MCF 10A (cell line): ENCODE results near the gene NADK2. TPM values are rescaled to one million over a fixed set of nuclear protein-coding genes. Genes with fewer than 3 reads are reported as not detected.
"Not testable (repeated sequence)": the region's sequence is repeated elsewhere in the genome, so short reads cannot be mapped to it uniquely, and the experiment has no call there.

Experiments used
- Bru-seq: library from RNA; stranded (reverse); fragments of 400-500 nt; gene quantifications from one replicate; lab custom pipeline; 2021; lab: Mats Ljungman, UMichigan
- BruChase-seq, 2 experiments: library from RNA; stranded (reverse); fragments of 400-500 nt; gene quantifications; one replicate each; lab custom pipeline; 2021; lab: Mats Ljungman, UMichigan
- BruUV-seq: library from RNA; stranded (reverse); fragments of 400-500 nt; replicated peaks from 2 replicates; lab custom pipeline; 2021; lab: Mats Ljungman, UMichigan
- CTCF ChIA-PET: fragments of 300-600 bp; sonication (Branson Sonifier 250); formaldehyde crosslinking; extraction: SDS; loops from one replicate; lab custom pipeline; 2021; ENCODE audit warnings: antibody characterized with exemption, inconsistent platforms; lab: Yijun Ruan, JAX
- POLR2A ChIA-PET: fragments of 300-600, 350-650 bp; sonication (Branson Sonifier 250); formaldehyde crosslinking; extraction: SDS; loops from one replicate; lab custom pipeline; 2020; ENCODE audit warnings: antibody characterized with exemption, inconsistent platforms; lab: Yijun Ruan, JAX
- DNase-seq: peaks from one replicate; pipeline ENCODE4 v3.0.0-alpha.2; 2018; ENCODE audit not compliant: unreplicated experiment
- H3K27ac Mint-ChIP-seq: one replicate; pipeline ENCODE4 v1.8.0; 2022; ENCODE audit warnings: mild to moderate bottlenecking, low read depth, mixed read lengths; ENCODE audit not compliant: unreplicated experiment
- H3K27me3 Mint-ChIP-seq: one replicate; pipeline ENCODE4 v1.8.0; 2022; ENCODE audit warnings: mixed read lengths; ENCODE audit not compliant: insufficient read depth, unreplicated experiment
- H3K36me3 Mint-ChIP-seq: one replicate; pipeline ENCODE4 v1.8.0; 2022; ENCODE audit warnings: mild to moderate bottlenecking, moderate library complexity, mixed read lengths; ENCODE audit not compliant: insufficient read depth, unreplicated experiment
- H3K4me1 Mint-ChIP-seq: one replicate; pipeline ENCODE4 v1.8.0; 2022; ENCODE audit warnings: mixed read lengths; ENCODE audit not compliant: insufficient read depth, unreplicated experiment
- H3K4me3 Mint-ChIP-seq: one replicate; pipeline ENCODE4 v1.8.0; 2022; ENCODE audit warnings: mild to moderate bottlenecking, moderate library complexity, mixed read lengths; ENCODE audit not compliant: unreplicated experiment
- H3K9me3 Mint-ChIP-seq: one replicate; pipeline ENCODE4 v1.8.0; 2022; ENCODE audit warnings: mixed read lengths; ENCODE audit not compliant: unreplicated experiment
- intact Hi-C: fragments of 100-400 bp; cut with micrococcal nuclease; formaldehyde crosslinking; loops from 2 replicates; pipeline ENCODE4 v1.14.1; 2022
- long read RNA-seq: library from polyadenylated mRNA; stranded (forward); transcript quantifications from one replicate; pipeline ENCODE4 v2.0.0, GENCODE V29; 2022
- total RNA-seq: library from RNA; stranded (reverse); gene quantifications from 2 replicates; pipeline ENCODE4 v1.2.3, GENCODE V29; 2022
- TF ChIP-seq, protein P1 (sequence below): fragments of 200-600 bp; IDR thresholded peaks from one replicate; pipeline ENCODE4 v1.8.0; 2022; ENCODE audit warnings: antibody characterized with exemption, mild to moderate bottlenecking; ENCODE audit not compliant: unreplicated experiment

Gene NADK2, protein sequence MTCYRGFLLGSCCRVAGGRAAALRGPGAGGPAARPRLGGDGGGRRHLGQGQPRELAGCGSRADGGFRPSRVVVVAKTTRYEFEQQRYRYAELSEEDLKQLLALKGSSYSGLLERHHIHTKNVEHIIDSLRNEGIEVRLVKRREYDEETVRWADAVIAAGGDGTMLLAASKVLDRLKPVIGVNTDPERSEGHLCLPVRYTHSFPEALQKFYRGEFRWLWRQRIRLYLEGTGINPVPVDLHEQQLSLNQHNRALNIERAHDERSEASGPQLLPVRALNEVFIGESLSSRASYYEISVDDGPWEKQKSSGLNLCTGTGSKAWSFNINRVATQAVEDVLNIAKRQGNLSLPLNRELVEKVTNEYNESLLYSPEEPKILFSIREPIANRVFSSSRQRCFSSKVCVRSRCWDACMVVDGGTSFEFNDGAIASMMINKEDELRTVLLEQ
- 36.2 and 37.1 TPM in 2 replicates for total RNA-seq
- percentile 80 among the genes with signal in this experiment for Bru-seq, nascent RNA
- percentile 80 among the genes with signal in this experiment for BruChase-seq, experiment 1, labeled RNA remaining after a 6-hour chase
- BruChase-seq, experiment 2, labeled RNA remaining after a 2-hour chase, result percentile 79 among the genes with signal in this experiment
- long read RNA-seq, transcript NADK2-202 (12 exons, 2,243 nt), result major isoform, 48 of 58 reads
- long read RNA-seq, partial matches to known transcripts, result 1 of 58 reads
- long read RNA-seq, other reads (novel, unspliced or antisense), result 6 of 58 reads

DNA sequence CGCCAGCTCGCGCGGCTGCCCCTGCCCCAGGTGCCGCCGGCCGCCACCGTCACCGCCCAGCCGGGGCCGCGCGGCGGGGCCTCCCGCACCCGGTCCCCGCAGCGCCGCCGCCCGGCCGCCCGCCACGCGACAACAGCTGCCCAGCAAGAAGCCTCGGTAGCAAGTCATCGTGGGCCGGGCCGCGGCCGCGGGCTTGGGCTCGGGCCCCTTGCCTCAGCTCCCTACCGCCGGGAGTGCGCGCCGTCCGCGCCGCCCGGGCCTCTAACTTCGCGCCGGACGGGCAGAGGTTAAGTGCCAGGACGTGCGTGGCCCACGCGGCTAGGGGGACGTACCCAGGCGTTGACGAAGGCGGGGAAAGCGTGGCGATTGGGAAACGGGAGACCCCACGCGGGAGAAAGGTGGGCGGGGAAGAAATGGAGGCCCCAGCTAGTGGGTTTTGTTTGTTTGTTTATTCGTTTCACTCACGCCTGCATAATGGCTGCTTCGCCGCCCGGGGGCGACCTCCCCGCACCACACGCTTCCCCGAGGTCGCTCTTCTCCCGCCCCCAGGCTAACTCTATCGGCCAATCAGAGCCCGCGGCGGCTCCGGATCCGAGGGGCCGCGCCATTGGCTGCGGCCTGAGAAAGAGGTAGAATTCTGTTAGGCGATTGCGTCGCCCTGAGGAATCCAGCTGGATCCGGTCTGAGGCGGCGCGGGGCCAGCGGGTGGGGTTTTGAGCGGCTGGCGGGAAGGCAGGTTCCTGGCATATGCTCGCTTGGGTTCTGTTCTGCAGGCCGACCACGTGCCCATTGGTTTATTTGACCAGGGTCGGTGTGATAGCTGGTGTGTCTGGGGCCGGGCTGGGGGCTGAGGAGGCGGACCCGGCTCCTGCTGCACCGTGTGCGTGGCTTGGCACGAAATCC, at the start of gene NADK2:
Gene NADK2, minus strand, starts transcription at position 295 of the 903 bp plus-strand sequence. Its CDS starts 127 bp downstream, at position 168.
- peak within 1 kb of the TSS; percentile 98 for H3K27ac Mint-ChIP-seq
- no peaks in the 10 kb centered on the region for H3K27me3 Mint-ChIP-seq
- H3K4me3 Mint-ChIP-seq, result peak within 1 kb of the TSS; percentile 86
- intact Hi-C loops, result loop anchor here (1.0 to 5.0 kb wide), 2 partner anchors 63 to 65 kb away; no protein-coding TSS in a partner anchor
- ChIA-PET CTCF (interaction anchor here (0.6 to 2.7 kb wide), 20 partner anchors 10 to 702 kb away, joined by 3 to 17 read pairs (median 3); partner anchors contain the start of gene LMBRD2), POLR2A (interaction anchor here (0.6 to 2.9 kb wide), 27 partner anchors 9 to 1828 kb away, joined by 3 to 19 read pairs (median 4); partner anchors contain the start of genes LMBRD2, RANBP3L, SKP2 and SLC1A3)
- H3K36me3 Mint-ChIP-seq, result no peaks in the 10 kb centered on the region
- DNase-seq, result peak; percentile 97
- H3K9me3 Mint-ChIP-seq, result no peaks in the 10 kb centered on the region
- TF ChIP-seq, protein P1, sequence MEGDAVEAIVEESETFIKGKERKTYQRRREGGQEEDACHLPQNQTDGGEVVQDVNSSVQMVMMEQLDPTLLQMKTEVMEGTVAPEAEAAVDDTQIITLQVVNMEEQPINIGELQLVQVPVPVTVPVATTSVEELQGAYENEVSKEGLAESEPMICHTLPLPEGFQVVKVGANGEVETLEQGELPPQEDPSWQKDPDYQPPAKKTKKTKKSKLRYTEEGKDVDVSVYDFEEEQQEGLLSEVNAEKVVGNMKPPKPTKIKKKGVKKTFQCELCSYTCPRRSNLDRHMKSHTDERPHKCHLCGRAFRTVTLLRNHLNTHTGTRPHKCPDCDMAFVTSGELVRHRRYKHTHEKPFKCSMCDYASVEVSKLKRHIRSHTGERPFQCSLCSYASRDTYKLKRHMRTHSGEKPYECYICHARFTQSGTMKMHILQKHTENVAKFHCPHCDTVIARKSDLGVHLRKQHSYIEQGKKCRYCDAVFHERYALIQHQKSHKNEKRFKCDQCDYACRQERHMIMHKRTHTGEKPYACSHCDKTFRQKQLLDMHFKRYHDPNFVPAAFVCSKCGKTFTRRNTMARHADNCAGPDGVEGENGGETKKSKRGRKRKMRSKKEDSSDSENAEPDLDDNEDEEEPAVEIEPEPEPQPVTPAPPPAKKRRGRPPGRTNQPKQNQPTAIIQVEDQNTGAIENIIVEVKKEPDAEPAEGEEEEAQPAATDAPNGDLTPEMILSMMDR, result peak; percentile 55
- no TSS peak for BruUV-seq
- peaks cover 35% of the 10 kb centered on the region for H3K4me1 Mint-ChIP-seq

DNA sequence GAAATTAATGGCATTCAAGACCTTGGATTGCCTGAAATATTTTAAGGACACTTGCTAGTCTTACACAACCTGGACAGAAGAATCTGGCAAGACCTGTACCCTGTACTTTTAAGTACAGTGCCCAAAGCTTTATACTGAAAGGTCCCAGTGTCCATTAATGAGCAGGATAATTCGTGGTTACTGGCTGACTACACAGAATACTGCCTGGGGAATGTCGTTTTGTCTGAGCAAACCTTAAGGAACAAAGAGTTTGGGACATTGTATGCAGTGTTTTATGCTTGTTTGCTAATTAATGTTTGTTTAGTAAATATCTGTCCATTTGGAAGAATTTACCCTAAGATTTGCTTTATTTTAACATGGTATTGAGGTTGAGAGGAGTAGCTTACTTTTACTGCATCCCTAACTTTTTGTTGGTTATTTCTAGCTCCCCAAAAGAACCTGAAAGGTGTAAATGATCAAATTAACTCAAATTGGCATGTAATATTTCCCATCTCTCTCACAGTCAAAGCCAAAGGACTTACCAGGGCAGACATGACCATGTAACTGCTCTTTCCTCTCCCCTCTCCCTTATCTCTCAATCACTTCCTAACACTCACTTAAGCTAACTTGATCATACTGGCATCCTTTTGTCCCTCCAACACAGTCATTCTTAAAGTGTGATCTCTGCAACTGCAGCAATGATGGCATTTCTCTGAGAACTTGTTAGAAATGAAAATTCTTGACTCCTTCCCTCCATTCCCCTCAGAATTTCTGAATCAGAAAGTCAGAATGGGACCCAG, 44.3 kb upstream of the NADK2 start:
- ChIA-PET CTCF (interaction anchor here (1.4 to 1.8 kb wide), 2 partner anchors 20 to 21 kb away, joined by 5 to 6 read pairs; no protein-coding TSS in a partner anchor), POLR2A (no interaction called here)
- Mint-ChIP-seq H3K4me1 (no peaks in the 10 kb centered on the region), H3K27ac (no peak overlapping the region), H3K9me3 (no peaks in the 10 kb centered on the region), H3K36me3 (no peaks in the 10 kb centered on the region), H3K4me3 (no peak overlapping the region), H3K27me3 (no peaks in the 10 kb centered on the region)
- TF ChIP-seq, protein P1, result no peak
- intact Hi-C loops, result no loop called here
- BruUV-seq, result no TSS peak
- no peak for DNase-seq

DNA sequence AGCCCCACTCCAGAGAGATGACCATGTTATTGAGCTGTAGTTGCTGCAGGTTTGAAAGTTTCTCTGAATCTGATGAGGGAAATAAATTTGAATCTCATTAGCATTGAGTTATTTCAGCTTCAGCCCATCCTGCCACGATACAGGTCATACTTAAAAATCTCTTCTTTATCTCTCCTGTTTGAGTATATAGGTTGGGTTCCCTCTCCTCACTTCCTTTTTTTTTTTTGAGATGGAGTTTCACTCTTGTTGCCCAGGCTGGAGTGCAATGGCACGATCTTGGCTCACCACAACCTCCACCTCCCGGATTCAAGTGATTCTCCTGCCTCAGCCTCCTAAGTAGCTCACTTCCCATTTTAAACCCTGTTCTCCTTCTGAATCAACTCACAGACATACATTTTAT, 42.0 kb upstream of the NADK2 start:
- H3K4me3 Mint-ChIP-seq, H3K4me1 Mint-ChIP-seq, H3K9me3 Mint-ChIP-seq, H3K36me3 Mint-ChIP-seq, BruUV-seq, H3K27me3 Mint-ChIP-seq, DNase-seq, intact Hi-C loops, H3K27ac Mint-ChIP-seq: not testable (repeated sequence)
- ChIA-PET CTCF (interaction anchor here (2.4 to 2.8 kb wide), 2 partner anchors 18 to 22 kb away, joined by 7 to 12 read pairs; no protein-coding TSS in a partner anchor), POLR2A (interaction anchor here (1.1 kb wide), 1 partner anchor 10 kb away, joined by 3 read pairs; no protein-coding TSS in a partner anchor)
